Measurements from ENCODE around the gene VWA8.
"Not testable (repeated sequence)": the region's sequence is repeated elsewhere in the genome, so short reads cannot be mapped to it uniquely, and the experiment has no call there.

DNA sequence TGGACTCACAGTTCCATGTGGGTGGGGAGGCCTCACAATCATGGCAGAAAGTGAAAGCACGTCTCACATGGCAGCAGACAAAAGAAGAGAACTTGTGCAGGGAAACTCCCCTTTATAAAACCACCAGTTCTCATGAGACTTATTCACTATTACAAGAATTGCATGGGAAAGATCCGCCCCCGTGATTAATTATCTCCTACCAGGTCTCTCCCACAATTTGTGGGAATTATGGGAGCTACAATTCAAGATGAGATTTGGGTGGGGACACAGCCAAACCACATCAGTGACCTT, 157.5 kb downstream of the VWA8 start:
- not testable (repeated sequence) for TF ChIP-seq ZNF207 (IDR thresholded peaks at IDR 0.05; ENCODE audit: borderline replicate concordance); HDAC2 (CRISPR knock-in tag; IDR thresholded peaks at IDR 0.05); ZNF878 (CRISPR knock-in tag; IDR thresholded peaks at IDR 0.05); CHD2 (IDR thresholded peaks at IDR 0.05; ENCODE audit: low read depth, low read length); ZNF256 (CRISPR knock-in tag; conservative IDR thresholded peaks at IDR 0.05); ZNF747 (CRISPR knock-in tag; IDR thresholded peaks at IDR 0.05; ENCODE audit: borderline replicate concordance); TRIM24 (CRISPR knock-in tag; IDR thresholded peaks at IDR 0.05); ZNF282 (IDR thresholded peaks at IDR 0.05; ENCODE audit: partially characterized antibody); KMT2B (CRISPR knock-in tag; IDR thresholded peaks at IDR 0.05); ZNF354B (CRISPR knock-in tag; IDR thresholded peaks at IDR 0.05)
- TF ChIP-seq, protein P1, sequence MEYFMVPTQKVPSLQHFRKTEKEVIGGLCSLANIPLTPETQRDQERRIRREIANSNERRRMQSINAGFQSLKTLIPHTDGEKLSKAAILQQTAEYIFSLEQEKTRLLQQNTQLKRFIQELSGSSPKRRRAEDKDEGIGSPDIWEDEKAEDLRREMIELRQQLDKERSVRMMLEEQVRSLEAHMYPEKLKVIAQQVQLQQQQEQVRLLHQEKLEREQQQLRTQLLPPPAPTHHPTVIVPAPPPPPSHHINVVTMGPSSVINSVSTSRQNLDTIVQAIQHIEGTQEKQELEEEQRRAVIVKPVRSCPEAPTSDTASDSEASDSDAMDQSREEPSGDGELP (IDR thresholded peaks at IDR 0.05; ENCODE audit: borderline replicate concordance, low read depth): not testable (repeated sequence)
- TF ChIP-seq, protein P2, sequence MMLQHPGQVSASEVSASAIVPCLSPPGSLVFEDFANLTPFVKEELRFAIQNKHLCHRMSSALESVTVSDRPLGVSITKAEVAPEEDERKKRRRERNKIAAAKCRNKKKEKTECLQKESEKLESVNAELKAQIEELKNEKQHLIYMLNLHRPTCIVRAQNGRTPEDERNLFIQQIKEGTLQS (CRISPR knock-in tag; IDR thresholded peaks at IDR 0.05): not testable (repeated sequence)
- TF ChIP-seq, protein P3, sequence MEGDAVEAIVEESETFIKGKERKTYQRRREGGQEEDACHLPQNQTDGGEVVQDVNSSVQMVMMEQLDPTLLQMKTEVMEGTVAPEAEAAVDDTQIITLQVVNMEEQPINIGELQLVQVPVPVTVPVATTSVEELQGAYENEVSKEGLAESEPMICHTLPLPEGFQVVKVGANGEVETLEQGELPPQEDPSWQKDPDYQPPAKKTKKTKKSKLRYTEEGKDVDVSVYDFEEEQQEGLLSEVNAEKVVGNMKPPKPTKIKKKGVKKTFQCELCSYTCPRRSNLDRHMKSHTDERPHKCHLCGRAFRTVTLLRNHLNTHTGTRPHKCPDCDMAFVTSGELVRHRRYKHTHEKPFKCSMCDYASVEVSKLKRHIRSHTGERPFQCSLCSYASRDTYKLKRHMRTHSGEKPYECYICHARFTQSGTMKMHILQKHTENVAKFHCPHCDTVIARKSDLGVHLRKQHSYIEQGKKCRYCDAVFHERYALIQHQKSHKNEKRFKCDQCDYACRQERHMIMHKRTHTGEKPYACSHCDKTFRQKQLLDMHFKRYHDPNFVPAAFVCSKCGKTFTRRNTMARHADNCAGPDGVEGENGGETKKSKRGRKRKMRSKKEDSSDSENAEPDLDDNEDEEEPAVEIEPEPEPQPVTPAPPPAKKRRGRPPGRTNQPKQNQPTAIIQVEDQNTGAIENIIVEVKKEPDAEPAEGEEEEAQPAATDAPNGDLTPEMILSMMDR (CRISPR knock-in tag; IDR thresholded peaks at IDR 0.05): not testable (repeated sequence)
- TF ChIP-seq, protein P4, sequence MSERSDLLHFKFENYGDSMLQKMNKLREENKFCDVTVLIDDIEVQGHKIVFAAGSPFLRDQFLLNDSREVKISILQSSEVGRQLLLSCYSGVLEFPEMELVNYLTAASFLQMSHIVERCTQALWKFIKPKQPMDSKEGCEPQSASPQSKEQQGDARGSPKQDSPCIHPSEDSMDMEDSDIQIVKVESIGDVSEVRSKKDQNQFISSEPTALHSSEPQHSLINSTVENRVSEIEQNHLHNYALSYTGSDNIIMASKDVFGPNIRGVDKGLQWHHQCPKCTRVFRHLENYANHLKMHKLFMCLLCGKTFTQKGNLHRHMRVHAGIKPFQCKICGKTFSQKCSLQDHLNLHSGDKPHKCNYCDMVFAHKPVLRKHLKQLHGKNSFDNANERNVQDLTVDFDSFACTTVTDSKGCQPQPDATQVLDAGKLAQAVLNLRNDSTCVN (CRISPR knock-in tag; IDR thresholded peaks at IDR 0.05; ENCODE audit: borderline replicate concordance): not testable (repeated sequence)
